ENCODE results near the gene ZNF423. TPM values are rescaled to one million over a fixed set of nuclear protein-coding genes. Genes with fewer than 3 reads are reported as not detected.

Gene ZNF423
- polyA plus RNA-seq, 4 donors, result 28.0 to 38.7 (median 29.0) TPM

- no peak for DNase-seq (ENCODE audit: low read depth in 4 of 4, low spot score in 3 of 4)
These were observed 399.1 kb downstream of the ZNF423 start for GRCh38 chr16:49456763-49457162.

GRCh38 chr16:49455991-49456745, 399.7 kb downstream of the ZNF423 start:
- DNase-seq (ENCODE audit: low read depth in 4 of 4, low spot score in 3 of 4), result no peak

GRCh38 chr16:49455181-49455990, 400.5 kb downstream of the ZNF423 start:
- no peak for DNase-seq (ENCODE audit: low read depth in 4 of 4, low spot score in 3 of 4)

- DNase-seq (ENCODE audit: low read depth in 4 of 4, low spot score in 3 of 4), result no peak
These were observed 401.3 kb downstream of the ZNF423 start for GRCh38 chr16:49454426-49455180.

- no peak for DNase-seq (ENCODE audit: low read depth in 4 of 4, low spot score in 3 of 4)
These were observed 401.9 kb downstream of the ZNF423 start for GRCh38 chr16:49453983-49454382.

GRCh38 chr16:49453021-49453420, 402.9 kb downstream of the ZNF423 start:
- DNase-seq (ENCODE audit: low read depth in 4 of 4, low spot score in 3 of 4), result no peak

GRCh38 chr16:49452578-49452977, 403.3 kb downstream of the ZNF423 start:
- no peak for DNase-seq (ENCODE audit: low read depth in 4 of 4, low spot score in 3 of 4)

- DNase-seq (ENCODE audit: low read depth in 4 of 4, low spot score in 3 of 4), result no peak
These were observed 403.8 kb downstream of the ZNF423 start for GRCh38 chr16:49452108-49452507.

- DNase-seq (ENCODE audit: low read depth in 4 of 4, low spot score in 3 of 4), result no peak
These were observed 409.1 kb downstream of the ZNF423 start for GRCh38 chr16:49446805-49447204.

GRCh38 chr16:49443576-49443975, 412.3 kb downstream of the ZNF423 start:
- no peak for DNase-seq (ENCODE audit: low read depth in 4 of 4, low spot score in 3 of 4)

GRCh38 chr16:49442805-49443204, 413.1 kb downstream of the ZNF423 start:
- DNase-seq (ENCODE audit: low read depth in 4 of 4, low spot score in 3 of 4), result no peak

- DNase-seq (ENCODE audit: low read depth in 4 of 4, low spot score in 3 of 4), result peak in 2 of 4 donors; percentile 42 to 62
These were observed 414.5 kb downstream of the ZNF423 start for GRCh38 chr16:49441366-49441780.

- DNase-seq (ENCODE audit: low read depth in 4 of 4, low spot score in 3 of 4), result no peak
These were observed 415.5 kb downstream of the ZNF423 start for GRCh38 chr16:49440156-49441065.

GRCh38 chr16:49439676-49440075, 416.2 kb downstream of the ZNF423 start:
- DNase-seq (ENCODE audit: low read depth in 4 of 4, low spot score in 3 of 4), result no peak

- no peak for DNase-seq (ENCODE audit: low read depth in 4 of 4, low spot score in 3 of 4)
These were observed 416.9 kb downstream of the ZNF423 start for GRCh38 chr16:49439050-49439449.

Other genes starting within 250 kb of the ZNF423 start
- gene CNEP1R1, start 169.1 kb upstream of the ZNF423 start, polyA plus RNA-seq (ENCODE audit: insufficient read length in 4 of 4), result 10 to 100 TPM; 27.9 to 33.4 (median 29.2) TPM
- gene HEATR3, start 209.9 kb upstream of the ZNF423 start, polyA plus RNA-seq (ENCODE audit: insufficient read length in 4 of 4), result 10 to 100 TPM; 17.2 to 21.7 (median 19.1) TPM